ENCODE measurements around the gene PICALM. TPM values are rescaled to one million over a fixed set of nuclear protein-coding genes. Genes with fewer than 3 reads are reported as not detected.

PICALM gene
- polyA plus RNA-seq, 2 of the 4 experiments (the other 2 are of a cell fraction) = 113 to 195 TPM

DNA sequence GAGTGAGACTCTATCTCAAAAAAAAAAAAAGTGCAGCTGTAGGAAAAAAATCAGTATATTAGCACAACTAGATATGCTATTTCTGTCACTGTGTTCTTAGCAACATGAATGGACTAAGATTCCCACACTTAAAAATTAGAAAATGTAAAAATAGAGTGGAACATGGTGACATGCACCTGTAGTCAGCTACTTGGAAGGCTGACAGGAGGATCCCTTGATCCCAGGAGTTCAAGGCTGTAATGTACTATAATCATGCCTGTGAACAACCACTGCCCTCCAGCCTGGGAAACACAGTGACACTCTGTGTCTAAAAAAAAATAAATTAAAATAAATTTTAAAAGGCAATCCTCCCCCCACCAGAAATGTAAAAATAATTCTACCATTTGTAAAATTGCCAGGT, 29.8 kb downstream of the PICALM start:
- ATAC-seq (no peak), DNase-seq (ENCODE audit: low read depth in 1 of 2, low spot score in 1 of 2) (no peak)
- POLR2A ChIA-PET = no interaction called here

DNA sequence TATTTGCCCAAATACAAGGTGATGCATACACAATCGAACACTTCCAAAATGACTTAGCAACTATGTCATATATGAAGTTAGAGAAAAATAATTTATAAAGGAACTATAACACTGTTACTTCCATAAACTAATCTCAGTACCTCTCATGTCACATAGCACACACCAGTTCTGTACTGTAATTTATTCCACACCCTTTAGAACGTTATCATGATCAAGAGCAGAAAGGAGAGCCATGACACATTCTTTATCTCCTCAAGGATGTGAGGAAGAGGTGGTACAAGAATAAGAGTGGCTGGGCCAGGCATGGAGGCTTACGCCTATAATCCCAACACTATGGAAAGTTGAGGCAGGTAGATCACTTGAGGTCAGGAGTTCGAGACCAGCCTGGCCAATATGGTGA, 31.1 kb downstream of the PICALM start:
- CTCF ChIA-PET = interaction anchor here (1.1 kb wide), 1 partner anchor 183 kb away, joined by 3 read pairs; the partner anchor contains the start of gene CCDC83
- no peak overlapping the region for H3K4me3 ChIP-seq
- POLR2A ChIA-PET = no interaction called here

More for the DNA sequence above, 29.8 kb downstream of the PICALM start:
- CTCF ChIA-PET = interaction anchor here (0.7 to 1.1 kb wide), 4 partner anchors 37 to 184 kb away, joined by 3 to 5 read pairs (median 3); partner anchors contain the start of gene CCDC83
- H3K4me3 ChIP-seq = no peak overlapping the region
- no peak overlapping the region for H3K27ac ChIP-seq
- H3K4me1 ChIP-seq = peaks cover 41% of the 10 kb centered on the region
- FAIRE-seq = no peak
- no peak overlapping the region for H3K4me2 ChIP-seq
- no peaks in the 10 kb centered on the region for H3K9me3 ChIP-seq
- TF ChIP-seq POLR2AphosphoS2 (conservative IDR thresholded peaks at IDR 0.05; ENCODE audit: low read length) (no peak), EP300 (IDR thresholded peaks at IDR 0.05) (no peak)

More for the DNA sequence above, 31.1 kb downstream of the PICALM start:
- ATAC-seq = no peak
- Histone ChIP-seq H3K9me3 (no peaks in the 10 kb centered on the region), H3K4me1 (peaks cover 30% of the 10 kb centered on the region), H3K27ac (no peak overlapping the region), H3K4me2 (no peak overlapping the region)
- TF ChIP-seq ESRRA (IDR thresholded peaks at IDR 0.05; ENCODE audit: borderline replicate concordance, low read length) (no peak), NR3C1 (IDR thresholded peaks at IDR 0.05) (no peak), FOSL2 (IDR thresholded peaks at IDR 0.05) (no peak), FOSL2 (CRISPR knock-in tag; IDR thresholded peaks at IDR 0.05) (no peak), BHLHE40 (IDR thresholded peaks at IDR 0.05; ENCODE audit: low read depth, low read length) (no peak), FOSB (CRISPR knock-in tag; IDR thresholded peaks at IDR 0.05) (no peak), KDM1A (IDR thresholded peaks at IDR 0.05; ENCODE audit: low read depth) (no peak), EHF (CRISPR knock-in tag; IDR thresholded peaks at IDR 0.05) (no peak), CEBPB (IDR thresholded peaks at IDR 0.05) (no peak), CTCF (IDR thresholded peaks at IDR 0.05) (no peak), MAFK (IDR thresholded peaks at IDR 0.05; ENCODE audit: partially characterized antibody) (no peak), HDAC2 (IDR thresholded peaks at IDR 0.05) (no peak), TFCP2L1 (CRISPR knock-in tag; IDR thresholded peaks at IDR 0.05) (no peak), PHF8 (IDR thresholded peaks at IDR 0.05; ENCODE audit: borderline replicate concordance, low read depth) (no peak), ELK1 (IDR thresholded peaks at IDR 0.05; ENCODE audit: low read depth, low read length) (no peak), RCOR1 (IDR thresholded peaks at IDR 0.05; ENCODE audit: low read depth, low read length) (no peak)
- TF ChIP-seq, protein P1, sequence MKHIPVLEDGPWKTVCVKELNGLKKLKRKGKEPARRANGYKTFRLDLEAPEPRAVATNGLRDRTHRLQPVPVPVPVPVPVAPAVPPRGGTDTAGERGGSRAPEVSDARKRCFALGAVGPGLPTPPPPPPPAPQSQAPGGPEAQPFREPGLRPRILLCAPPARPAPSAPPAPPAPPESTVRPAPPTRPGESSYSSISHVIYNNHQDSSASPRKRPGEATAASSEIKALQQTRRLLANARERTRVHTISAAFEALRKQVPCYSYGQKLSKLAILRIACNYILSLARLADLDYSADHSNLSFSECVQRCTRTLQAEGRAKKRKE (CRISPR knock-in tag; IDR thresholded peaks at IDR 0.05; ENCODE audit: low read depth) = no peak
- TF ChIP-seq, protein P2, sequence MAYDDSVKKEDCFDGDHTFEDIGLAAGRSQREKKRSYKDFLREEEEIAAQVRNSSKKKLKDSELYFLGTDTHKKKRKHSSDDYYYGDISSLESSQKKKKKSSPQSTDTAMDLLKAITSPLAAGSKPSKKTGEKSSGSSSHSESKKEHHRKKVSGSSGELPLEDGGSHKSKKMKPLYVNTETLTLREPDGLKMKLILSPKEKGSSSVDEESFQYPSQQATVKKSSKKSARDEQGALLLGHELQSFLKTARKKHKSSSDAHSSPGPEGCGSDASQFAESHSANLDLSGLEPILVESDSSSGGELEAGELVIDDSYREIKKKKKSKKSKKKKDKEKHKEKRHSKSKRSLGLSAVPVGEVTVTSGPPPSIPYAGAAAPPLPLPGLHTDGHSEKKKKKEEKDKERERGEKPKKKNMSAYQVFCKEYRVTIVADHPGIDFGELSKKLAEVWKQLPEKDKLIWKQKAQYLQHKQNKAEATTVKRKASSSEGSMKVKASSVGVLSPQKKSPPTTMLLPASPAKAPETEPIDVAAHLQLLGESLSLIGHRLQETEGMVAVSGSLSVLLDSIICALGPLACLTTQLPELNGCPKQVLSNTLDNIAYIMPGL (CRISPR knock-in tag; IDR thresholded peaks at IDR 0.05; ENCODE audit: borderline replicate concordance) = no peak
- TF ChIP-seq, protein P3, sequence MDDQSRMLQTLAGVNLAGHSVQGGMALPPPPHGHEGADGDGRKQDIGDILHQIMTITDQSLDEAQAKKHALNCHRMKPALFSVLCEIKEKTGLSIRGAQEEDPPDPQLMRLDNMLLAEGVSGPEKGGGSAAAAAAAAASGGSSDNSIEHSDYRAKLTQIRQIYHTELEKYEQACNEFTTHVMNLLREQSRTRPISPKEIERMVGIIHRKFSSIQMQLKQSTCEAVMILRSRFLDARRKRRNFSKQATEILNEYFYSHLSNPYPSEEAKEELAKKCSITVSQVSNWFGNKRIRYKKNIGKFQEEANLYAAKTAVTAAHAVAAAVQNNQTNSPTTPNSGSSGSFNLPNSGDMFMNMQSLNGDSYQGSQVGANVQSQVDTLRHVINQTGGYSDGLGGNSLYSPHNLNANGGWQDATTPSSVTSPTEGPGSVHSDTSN (IDR thresholded peaks at IDR 0.05) = no peak
- no peak for FAIRE-seq
- DNase-seq (ENCODE audit: low read depth in 1 of 2, low spot score in 1 of 2) = no peak
- WGBS (ENCODE audit: missing lambda C conversion rate) = 89% methylated on average over 4 of the region's 4 CpGs

All from A549 (cell line).